Activated CD8-positive, alpha-beta memory T cell treated with anti-CD3 and anti-CD28 coated beads, Interleukin-2, amount 10 ng/mL, durations not matched to agents 7 days and 5 days (primary cell): ENCODE measurements around the gene ZNF155. TPM values are rescaled to one million over a fixed set of nuclear protein-coding genes. Genes with fewer than 3 reads are reported as not detected.
"Not testable (repeated sequence)": the region's sequence is repeated elsewhere in the genome, so short reads cannot be mapped to it uniquely, and the experiment has no call there.

Source experiments
- ATAC-seq: fragments of 150-1000 bp; cut with Tn5 transposase; one replicate; pipeline ENCODE4 v1.10.0; 2021; ENCODE audit warnings: moderate library complexity
- CTCF ChIA-PET: fragments of 350-600 bp; sonication (Branson Sonifier 250); formaldehyde crosslinking; loops from one replicate; lab custom pipeline; 2021; ENCODE audit warnings: antibody characterized with exemption; lab: Charles Lee
- DNase-seq: peaks from one replicate; pipeline ENCODE4 v3.0.0-alpha.2; 2020
- H3K27ac Mint-ChIP-seq: one replicate; pipeline ENCODE4 v1.8.0; 2021; ENCODE audit warnings: mild to moderate bottlenecking, mixed read lengths
- H3K27me3 Mint-ChIP-seq: one replicate; pipeline ENCODE4 v1.8.0; 2021; ENCODE audit warnings: mixed read lengths
- H3K36me3 Mint-ChIP-seq: one replicate; pipeline ENCODE4 v1.8.0; 2021; ENCODE audit warnings: mild to moderate bottlenecking, mixed read lengths
- H3K4me1 Mint-ChIP-seq: one replicate; pipeline ENCODE4 v1.8.0; 2021; ENCODE audit warnings: mixed read lengths
- H3K4me3 Mint-ChIP-seq: one replicate; pipeline ENCODE4 v1.8.0; 2021; ENCODE audit warnings: mild to moderate bottlenecking, moderate library complexity, mixed read lengths
- H3K9me3 Mint-ChIP-seq: one replicate; pipeline ENCODE4 v1.8.0; 2022; ENCODE audit warnings: low read depth, mixed read lengths
- total RNA-seq, 2 experiments: library from RNA; stranded (reverse); gene quantifications; one replicate each; pipeline ENCODE4 v1.2.3, GENCODE V29; 2021

The ZNF155 gene
- 1 to 10 TPM; 7.1 to 7.3 TPM for total RNA-seq

GRCh38 chr19:43983912-43984686 lies at the start of gene ZNF155:
TSS of gene ZNF155 (plus strand) at chr19:43984188. CDS start at chr19:43988544, 4,356 bp downstream.
- Mint-ChIP-seq H3K4me3 (peak within 1 kb of the TSS; percentile 97), H3K9me3 (peaks cover 16% of the 10 kb centered on the region), H3K27ac (peak within 1 kb of the TSS; percentile 97), H3K4me1 (peaks cover 9% of the 10 kb centered on the region), H3K27me3 (no peaks in the 10 kb centered on the region), H3K36me3 (peaks cover 30% of the 10 kb centered on the region)
- CTCF ChIA-PET = interaction anchor here (1.3 kb wide), 1 partner anchor 111 kb away, joined by 4 read pairs; the partner anchor contains the start of gene ZNF224
- peak; percentile 80 for DNase-seq
- peak; percentile 93 for ATAC-seq

- DNase-seq (peak; percentile 91), ATAC-seq (peak; percentile 97)
- H3K4me3 Mint-ChIP-seq = peak within 1 kb of the TSS; percentile 91
- no peaks in the 10 kb centered on the region for H3K27me3 Mint-ChIP-seq
- H3K9me3 Mint-ChIP-seq = peaks cover 9% of the 10 kb centered on the region
- peaks cover 31% of the 10 kb centered on the region for H3K36me3 Mint-ChIP-seq
- CTCF ChIA-PET = interaction anchor here (1.0 to 1.7 kb wide), 8 partner anchors 11 to 415 kb away, joined by 3 to 18 read pairs (median 3); partner anchors contain the start of genes ZNF221, ZNF224 and ZNF283
- H3K4me1 Mint-ChIP-seq = peaks cover 16% of the 10 kb centered on the region
- H3K27ac Mint-ChIP-seq = peak within 1 kb of the TSS; percentile 90
Measured at GRCh38 chr19:43934985-43935708, 48.8 kb upstream of the ZNF155 start, which contains the start of gene ZNF45. TSS of gene ZNF45 (minus strand) at chr19:43935282. CDS start at chr19:43922185, 13,097 bp downstream.

GRCh38 chr19:43936188-43936587 lies 47.8 kb upstream of the ZNF155 start:
- Mint-ChIP-seq H3K27me3 (no peaks in the 10 kb centered on the region), H3K9me3 (peaks cover 9% of the 10 kb centered on the region), H3K27ac (no peak overlapping the region), H3K4me3 (peak overlapping the region; percentile 91), H3K36me3 (peaks cover 22% of the 10 kb centered on the region), H3K4me1 (peaks cover 16% of the 10 kb centered on the region)
- ATAC-seq (no peak), DNase-seq (no peak)
- CTCF ChIA-PET = interaction anchor here (1.2 kb wide), 1 partner anchor 36 kb away, joined by 3 read pairs; no protein-coding TSS in a partner anchor

- DNase-seq = no peak
- Mint-ChIP-seq H3K4me1 (peaks cover 4% of the 10 kb centered on the region), H3K27me3 (peaks cover 6% of the 10 kb centered on the region), H3K9me3 (peaks cover 14% of the 10 kb centered on the region), H3K4me3 (no peak overlapping the region), H3K36me3 (no peaks in the 10 kb centered on the region), H3K27ac (no peak overlapping the region)
- CTCF ChIA-PET = no interaction called here
- ATAC-seq = no peak
Measured at GRCh38 chr19:43939557-43940260, 44.3 kb upstream of the ZNF155 start.

DNA sequence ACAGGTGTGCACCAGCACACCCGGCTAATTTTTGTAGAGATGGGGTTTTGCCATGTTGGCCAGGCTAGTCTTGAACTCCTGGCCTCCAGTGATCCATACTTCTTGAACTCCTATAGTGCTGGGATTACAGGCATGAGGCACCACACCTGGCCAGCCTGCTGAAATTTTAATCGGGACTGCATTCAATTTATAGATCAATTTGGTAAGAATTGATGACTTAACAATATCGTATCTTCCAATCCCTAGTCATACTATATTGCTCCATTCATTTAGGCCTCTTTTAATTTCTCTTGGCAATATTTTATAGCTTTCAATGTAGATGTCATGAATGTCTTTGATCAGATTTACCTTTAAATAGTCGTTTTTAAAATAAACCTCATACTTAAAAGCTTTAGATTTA lies 43.3 kb upstream of the ZNF155 start:
- ATAC-seq (no peak), DNase-seq (no peak)
- Mint-ChIP-seq H3K9me3 (peaks cover 14% of the 10 kb centered on the region), H3K4me1 (no peaks in the 10 kb centered on the region), H3K36me3 (no peaks in the 10 kb centered on the region), H3K4me3 (no peak overlapping the region), H3K27me3 (peaks cover 10% of the 10 kb centered on the region), H3K27ac (no peak overlapping the region)
- CTCF ChIA-PET = interaction anchor here (0.9 kb wide), 1 partner anchor 17 kb away, joined by 3 read pairs; no protein-coding TSS in a partner anchor

DNA sequence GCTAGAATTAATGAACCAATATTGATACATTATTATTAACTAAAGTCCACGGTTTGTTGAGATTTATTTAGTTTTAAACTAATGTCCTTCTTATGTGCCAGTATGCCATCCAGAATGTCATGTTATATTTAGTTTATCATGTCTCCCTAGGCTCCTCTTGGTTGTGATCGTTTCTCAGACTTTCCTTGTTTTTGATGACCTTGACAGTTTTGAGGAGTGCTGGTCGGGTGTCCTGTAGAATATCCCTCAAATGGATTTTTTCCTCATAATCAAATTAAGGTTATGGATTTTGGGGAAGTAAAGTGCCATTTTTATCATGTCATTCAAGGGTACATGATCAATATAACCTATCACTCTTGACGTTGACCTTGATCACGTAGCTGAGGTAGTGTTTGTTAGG lies 42.8 kb upstream of the ZNF155 start:
- no peak overlapping the region for H3K4me3 Mint-ChIP-seq
- CTCF ChIA-PET = interaction anchor here (0.9 kb wide), 1 partner anchor 17 kb away, joined by 3 read pairs; no protein-coding TSS in a partner anchor
- no peak for DNase-seq
- H3K27ac Mint-ChIP-seq = no peak overlapping the region
- no peaks in the 10 kb centered on the region for H3K4me1 Mint-ChIP-seq
- H3K36me3 Mint-ChIP-seq = no peaks in the 10 kb centered on the region
- peaks cover 13% of the 10 kb centered on the region for H3K9me3 Mint-ChIP-seq
- H3K27me3 Mint-ChIP-seq = peaks cover 15% of the 10 kb centered on the region
- no peak for ATAC-seq

- Mint-ChIP-seq H3K9me3 (peaks cover 20% of the 10 kb centered on the region), H3K27me3 (peaks cover 18% of the 10 kb centered on the region)
- ATAC-seq, H3K4me3 Mint-ChIP-seq, DNase-seq, H3K36me3 Mint-ChIP-seq, H3K27ac Mint-ChIP-seq, H3K4me1 Mint-ChIP-seq: not testable (repeated sequence)
- CTCF ChIA-PET = interaction anchor here (1.3 kb wide), 1 partner anchor 119 kb away, joined by 3 read pairs; no protein-coding TSS in a partner anchor
Measured at GRCh38 chr19:43947412-43947811, 36.6 kb upstream of the ZNF155 start.

DNA sequence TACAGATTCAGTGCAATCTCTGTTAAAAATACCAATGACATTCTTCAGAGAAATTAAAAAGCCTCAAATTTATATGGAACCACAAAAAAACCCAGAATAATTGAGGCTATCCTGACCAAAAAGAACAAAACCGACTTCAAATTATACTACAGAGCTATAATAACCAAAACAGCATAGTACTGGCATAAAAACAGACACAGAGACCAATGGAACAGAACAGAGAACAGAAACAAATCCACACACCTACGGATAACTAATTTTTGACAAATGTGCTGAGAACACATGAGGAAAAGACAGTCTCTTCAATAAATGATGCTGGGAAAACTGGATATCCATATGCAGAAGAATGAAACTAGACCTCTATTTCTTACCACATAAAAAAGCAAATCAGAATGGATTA lies 34.2 kb upstream of the ZNF155 start:
- CTCF ChIA-PET = interaction anchor here (1.7 to 2.9 kb wide), 2 partner anchors 15 to 145 kb away, joined by 6 to 18 read pairs; partner anchors contain the start of genes ZNF224 and ZNF45
- H3K27ac Mint-ChIP-seq, H3K4me1 Mint-ChIP-seq, DNase-seq, ATAC-seq: not testable (repeated sequence)
- Mint-ChIP-seq H3K9me3 (peaks cover 18% of the 10 kb centered on the region), H3K36me3 (peaks cover 11% of the 10 kb centered on the region), H3K27me3 (peaks cover 13% of the 10 kb centered on the region), H3K4me3 (peak overlapping the region; percentile 0)

- peak; percentile 82 for DNase-seq
- peak within 1 kb of the TSS; percentile 85 for H3K27ac Mint-ChIP-seq
- peak within 1 kb of the TSS; percentile 87 for H3K4me3 Mint-ChIP-seq
- H3K9me3 Mint-ChIP-seq = peaks cover 19% of the 10 kb centered on the region
- peak; percentile 94 for ATAC-seq
- H3K27me3 Mint-ChIP-seq = peaks cover 6% of the 10 kb centered on the region
- peaks cover 8% of the 10 kb centered on the region for H3K4me1 Mint-ChIP-seq
- CTCF ChIA-PET = interaction anchor here (1.7 to 2.9 kb wide), 2 partner anchors 16 to 144 kb away, joined by 6 to 18 read pairs; partner anchors contain the start of genes ZNF224 and ZNF45
- H3K36me3 Mint-ChIP-seq = peaks cover 11% of the 10 kb centered on the region
Measured at GRCh38 chr19:43950834-43951645, 32.9 kb upstream of the ZNF155 start, which contains the start of gene ZNF221. TSS of gene ZNF221 (plus strand) at chr19:43951228. CDS start at chr19:43962727, 11,499 bp downstream.

GRCh38 chr19:43956827-43957226 lies 27.2 kb upstream of the ZNF155 start:
- H3K9me3 Mint-ChIP-seq = peaks cover 24% of the 10 kb centered on the region
- H3K36me3 Mint-ChIP-seq = peaks cover 9% of the 10 kb centered on the region
- CTCF ChIA-PET = no interaction called here
- H3K4me1 Mint-ChIP-seq = peaks cover 1% of the 10 kb centered on the region
- H3K4me3 Mint-ChIP-seq = no peak overlapping the region
- H3K27ac Mint-ChIP-seq = no peak overlapping the region
- ATAC-seq (no peak), DNase-seq (no peak)
- no peaks in the 10 kb centered on the region for H3K27me3 Mint-ChIP-seq

DNA sequence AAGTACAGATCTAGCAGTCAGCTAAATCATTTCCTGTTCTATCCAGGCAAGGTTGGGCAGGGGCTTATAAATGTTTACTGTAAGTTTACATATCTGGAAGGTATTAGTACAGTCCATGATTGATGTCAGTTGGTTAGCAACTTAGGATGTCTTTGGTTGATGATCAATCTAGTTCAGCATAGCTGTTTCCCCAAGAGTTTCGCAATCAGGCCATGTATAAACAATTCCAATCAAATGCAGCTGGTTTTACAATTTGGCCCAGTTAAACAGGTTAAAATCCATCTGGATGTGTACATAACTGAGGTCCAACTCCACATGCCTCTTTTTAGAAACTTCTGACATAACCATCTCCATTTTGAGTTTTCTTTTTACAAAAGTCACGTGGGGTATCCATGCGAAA lies 26.1 kb upstream of the ZNF155 start:
- Mint-ChIP-seq H3K9me3 (peaks cover 29% of the 10 kb centered on the region), H3K27ac (no peak overlapping the region), H3K4me3 (no peak overlapping the region), H3K4me1 (no peaks in the 10 kb centered on the region), H3K36me3 (peaks cover 5% of the 10 kb centered on the region), H3K27me3 (no peaks in the 10 kb centered on the region)
- ATAC-seq (no peak), DNase-seq (no peak)
- CTCF ChIA-PET = no interaction called here

DNA sequence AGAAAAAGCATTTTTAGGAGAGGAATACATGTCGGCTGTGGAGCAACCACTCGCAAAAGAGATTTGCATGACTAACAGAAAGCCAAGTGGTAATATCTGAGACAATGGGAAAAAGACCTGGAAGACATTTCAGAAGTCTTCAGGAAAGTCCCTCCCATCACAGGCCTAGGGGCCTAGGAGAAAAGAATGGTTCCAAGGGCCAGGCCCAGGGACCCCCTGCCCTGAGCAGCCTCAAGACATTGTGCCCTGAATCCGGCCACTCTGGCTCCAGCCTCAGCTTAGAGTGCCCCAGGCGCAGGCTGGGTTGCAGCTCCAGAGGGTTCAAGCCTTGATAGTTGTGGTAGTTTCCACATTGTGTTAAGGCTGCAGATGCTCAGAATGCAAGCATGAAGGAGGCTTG lies 23.6 kb upstream of the ZNF155 start:
- H3K9me3 Mint-ChIP-seq = peaks cover 42% of the 10 kb centered on the region
- H3K27ac Mint-ChIP-seq = no peak overlapping the region
- DNase-seq (no peak), ATAC-seq (no peak)
- no peaks in the 10 kb centered on the region for H3K4me1 Mint-ChIP-seq
- peaks cover 20% of the 10 kb centered on the region for H3K36me3 Mint-ChIP-seq
- H3K4me3 Mint-ChIP-seq = no peak overlapping the region
- CTCF ChIA-PET = no interaction called here
- H3K27me3 Mint-ChIP-seq = no peaks in the 10 kb centered on the region
